H1 (cell line): Measurements from ENCODE around the gene SLC47A2. TPM values are rescaled to one million over a fixed set of nuclear protein-coding genes. Genes with fewer than 3 reads are reported as not detected.
A peak's percentile ranks its signal among the peaks of the same experiment; 100 is the strongest.

Experiments used
- CTCF ChIA-PET: fragments of 300-600 bp; sonication (Branson Sonifier 250); formaldehyde crosslinking; loops from one replicate; lab custom pipeline; 2021; ENCODE audit not compliant: partially characterized antibody; lab: Charles Lee
- POLR2A ChIA-PET: fragments of 300-600 bp; sonication (Branson Sonifier 250); formaldehyde crosslinking; loops from one replicate; lab custom pipeline; 2021; ENCODE audit warnings: inconsistent platforms; ENCODE audit not compliant: partially characterized antibody; lab: Charles Lee
- DNase-seq, 2 experiments: peaks; one replicate each; pipeline versions ENCODE4 v3.0.0 to v3.0.0-alpha.2; 2010 to 2022; ENCODE audit warnings: low spot score in 2 of 2, low read depth in 1 of 2, mixed read lengths in 1 of 2
- FAIRE-seq: peaks from 2 replicates; lab custom pipeline; 2011; peaks lifted over from hg19 to GRCh38; lab: Jason Lieb, UNC
- H2AFZ ChIP-seq: 2 replicates; pipeline ENCODE4 v1.8.1; 2012; ENCODE audit warnings: low read length, inconsistent platforms
- H2AK5ac ChIP-seq: 2 replicates; pipeline ENCODE4 v1.6.1; 2013; ENCODE audit warnings: low read depth, low read length
- H2BK120ac ChIP-seq: replicated peaks from 2 replicates; pipeline ENCODE3; 2013; ENCODE audit warnings: low read depth, low read length, inconsistent platforms
- H2BK12ac ChIP-seq: 2 replicates; pipeline ENCODE4 v1.6.1; 2013; ENCODE audit warnings: low read depth, low read length
- H2BK15ac ChIP-seq: 2 replicates; pipeline ENCODE4 v1.6.1; 2013; ENCODE audit warnings: low read length
- H2BK20ac ChIP-seq: 2 replicates; pipeline ENCODE4 v1.6.1; 2013; ENCODE audit warnings: low read length
- H2BK5ac ChIP-seq: 2 replicates; pipeline ENCODE4 v1.6.1; 2013; ENCODE audit warnings: low read depth, low read length
- H3K14ac ChIP-seq: 2 replicates; pipeline ENCODE4 v1.6.1; 2013; ENCODE audit warnings: inconsistent platforms; ENCODE audit not compliant: insufficient read length
- H3K18ac ChIP-seq: 2 replicates; pipeline ENCODE4 v1.6.1; 2013; ENCODE audit warnings: low read length; ENCODE audit errors: extremely low read depth
- H3K23ac ChIP-seq: 2 replicates; pipeline ENCODE4 v1.6.1; 2013; ENCODE audit warnings: inconsistent platforms; ENCODE audit not compliant: insufficient read length
- H3K23me2 ChIP-seq: 2 replicates; pipeline ENCODE4 v1.6.1; 2013; ENCODE audit warnings: low read depth, low read length
- H3K27ac ChIP-seq: 2 replicates; pipeline ENCODE4 v1.6.1; 2011; ENCODE audit warnings: low read depth, low read length, inconsistent platforms
- H3K27me3 ChIP-seq, 4 experiments: replicated peaks in 1 of 4; 1 replicate in 1 of 4; 2 replicates in 3 of 4; pipeline versions ENCODE4 v1.6.1 to v1.8.1; 2011 to 2013; ENCODE audit warnings: low read length in 3 of 4, mild to moderate bottlenecking in 3 of 4, inconsistent platforms in 2 of 4, mixed read lengths in 2 of 4, moderate library complexity in 1 of 4; ENCODE audit not compliant: control insufficient read depth in 3 of 4, insufficient read depth in 3 of 4; ENCODE audit errors: extremely low read depth in 1 of 4
- H3K36me3 ChIP-seq, 4 experiments: 2 replicates each; pipeline versions ENCODE4 v1.6.1 to v1.8.1; 2011 to 2013; ENCODE audit warnings: mild to moderate bottlenecking in 4 of 4, low read length in 3 of 4, moderate library complexity in 2 of 4, control low read depth in 1 of 4, inconsistent platforms in 1 of 4; ENCODE audit not compliant: insufficient read depth in 4 of 4, control insufficient read depth in 2 of 4
- H3K4ac ChIP-seq: replicated peaks from 2 replicates; pipeline ENCODE3; 2013; ENCODE audit warnings: low read length, low read depth, mixed read lengths, inconsistent platforms; ENCODE audit not compliant: insufficient read length
- H3K4me1 ChIP-seq, 4 experiments: replicated peaks in 1 of 4; 1 replicate in 1 of 4; 2 replicates in 3 of 4; pipeline versions ENCODE4 v1.6.1 to v1.8.1; 2011 to 2013; ENCODE audit warnings: low read length in 3 of 4, inconsistent platforms in 2 of 4, mixed read lengths in 1 of 4; ENCODE audit not compliant: insufficient read depth in 4 of 4, control insufficient read depth in 3 of 4
- H3K4me2 ChIP-seq, 2 experiments: 2 replicates each; pipeline versions ENCODE4 v1.6.1 to v1.8.1; 2011 to 2013; ENCODE audit warnings: low read depth in 2 of 2, low read length in 2 of 2, control low read depth in 1 of 2, inconsistent platforms in 1 of 2, mild to moderate bottlenecking in 1 of 2; ENCODE audit not compliant: insufficient read depth in 1 of 2
- H3K4me3 ChIP-seq, 4 experiments: fragments of 200-600, 300-600 bp in 1 of 4; sonication (generic), shearing (Covaris generic), sonication (Bioruptor Twin) in 1 of 4; 2 replicates each; pipeline versions ENCODE4 v1.5.1 to v1.8.1; 2011 to 2016; ENCODE audit warnings: low read length in 4 of 4, low read depth in 3 of 4, control low read depth in 2 of 4, inconsistent platforms in 2 of 4, mild to moderate bottlenecking in 2 of 4, mixed read lengths in 1 of 4, moderate library complexity in 1 of 4; ENCODE audit not compliant: insufficient read depth in 2 of 4; ENCODE audit errors: extremely low read depth in 1 of 4
- H3K56ac ChIP-seq: replicated peaks from 2 replicates; pipeline ENCODE3; 2013; ENCODE audit warnings: low read depth, mild to moderate bottlenecking, mixed read lengths, low read length, inconsistent platforms; ENCODE audit not compliant: insufficient read length
- H3K79me1 ChIP-seq: 2 replicates; pipeline ENCODE4 v1.6.1; 2013; ENCODE audit warnings: low read depth, low read length, control low read depth
- H3K79me2 ChIP-seq, 2 experiments: 2 replicates each; pipeline versions ENCODE4 v1.6.1 to v1.8.1; 2012 to 2013; ENCODE audit warnings: low read length in 2 of 2, mild to moderate bottlenecking in 2 of 2, inconsistent platforms in 1 of 2; ENCODE audit not compliant: insufficient read depth in 2 of 2, control insufficient read depth in 1 of 2
- H3K9ac ChIP-seq, 4 experiments: replicated peaks in 1 of 4; 1 replicate in 1 of 4; 2 replicates in 3 of 4; pipeline versions ENCODE4 v1.6.1 to v1.8.1; 2011 to 2013; ENCODE audit warnings: low read depth in 3 of 4, low read length in 3 of 4, control low read depth in 2 of 4, mild to moderate bottlenecking in 2 of 4, moderate library complexity in 2 of 4, inconsistent platforms in 1 of 4; ENCODE audit errors: extremely low read depth in 1 of 4
- H3K9me3 ChIP-seq, 2 experiments: 2 replicates each; pipeline versions ENCODE4 v1.6.1 to v1.8.1; 2012 to 2013; ENCODE audit warnings: mild to moderate bottlenecking in 2 of 2, moderate library complexity in 2 of 2, control low read depth in 1 of 2, inconsistent platforms in 1 of 2, low read depth in 1 of 2, low read length in 1 of 2, mixed read lengths in 1 of 2; ENCODE audit not compliant: insufficient read depth in 2 of 2
- H4K20me1 ChIP-seq, 2 experiments: replicated peaks in 1 of 2; 2 replicates each; pipeline versions ENCODE3 to v1.8.1; 2011 to 2013; ENCODE audit warnings: inconsistent platforms in 2 of 2, low read length in 2 of 2, mild to moderate bottlenecking in 1 of 2; ENCODE audit not compliant: insufficient read depth in 2 of 2, control insufficient read depth in 1 of 2
- H4K5ac ChIP-seq: 2 replicates; pipeline ENCODE4 v1.6.1; 2013; ENCODE audit warnings: low read length, low read depth, mixed read lengths, inconsistent platforms; ENCODE audit not compliant: insufficient read length
- H4K8ac ChIP-seq: 2 replicates; pipeline ENCODE4 v1.8.0; 2013; ENCODE audit warnings: mild to moderate bottlenecking, moderate library complexity, low read length, inconsistent platforms; ENCODE audit not compliant: insufficient read depth; ENCODE audit errors: extremely low read depth
- H4K91ac ChIP-seq: replicated peaks from 2 replicates; pipeline ENCODE3; 2013; ENCODE audit warnings: low read length, mixed read lengths, inconsistent platforms; ENCODE audit not compliant: insufficient read length
- JUN ChIP-seq: IDR thresholded peaks from 2 replicates; pipeline ENCODE4 v1.6.1; 2011; ENCODE audit warnings: low read depth, mild to moderate bottlenecking, improper control_type of control experiment, low read length
- PHF8 ChIP-seq: fragments of 200-600 bp; sonication (generic); conservative IDR thresholded peaks from 2 replicates; pipeline ENCODE4 v1.7.1; 2012; ENCODE audit warnings: low read depth, mild to moderate bottlenecking, inconsistent platforms, low read length, moderate library complexity
- RBBP5 ChIP-seq: IDR thresholded peaks from 2 replicates; pipeline ENCODE4 v1.7.1; 2012; ENCODE audit warnings: low read depth, mild to moderate bottlenecking, inconsistent platforms, low read length, moderate library complexity, borderline replicate concordance
- WGBS, 2 experiments: shearing (Covaris generic) in 1 of 2; methylation state at CpG; one replicate each; pipeline versions ENCODE4 v1.1.6 to v1.1.7; 2013 to 2015; ENCODE audit warnings: low lambda C conversion rate in 2 of 2, mixed read lengths in 2 of 2, inconsistent platforms in 1 of 2, low coverage in 1 of 2, missing lambda C conversion rate in 1 of 2; ENCODE audit not compliant: insufficient replicate concordance in 2 of 2, insufficient coverage in 1 of 2, insufficient read length in 1 of 2; ENCODE audit errors: extremely low coverage in 1 of 2, missing lambda C conversion rate in 1 of 2; 5-methylcytosine and 5-hydroxymethylcytosine counted together
- polyA plus RNA-seq, 7 experiments: library from polyadenylated mRNA; depleted of rRNA in 3 of 7; stranded (reverse) in 5 of 7; unstranded in 2 of 7; fragments of >200 nt in 5 of 7; fragments of 200-250 nt in 2 of 7; gene quantifications; 1 replicate in 5 of 7; 2 replicates in 1 of 7; 4 replicates in 1 of 7; pipeline versions ENCODE4 v1.2.1 to v1.2.3, GENCODE V29; 2011 to 2013; ENCODE audit warnings: missing spikeins in 2 of 7, mixed read lengths in 2 of 7
- total RNA-seq: library from RNA; stranded (reverse); fragmentation: NEBNext Ultra II Directional; extraction: Animal tissue kit (Norgen Biotek cat#: 25700); gene quantifications from 2 replicates; pipeline ENCODE4 v1.2.1, GENCODE V29; 2021
- TF ChIP-seq, protein P1 (sequence below): IDR thresholded peaks from 2 replicates; pipeline ENCODE4 v1.6.1; 2011; ENCODE audit warnings: low read depth, mild to moderate bottlenecking, low read length; ENCODE audit not compliant: insufficient read depth

Gene SLC47A2
- total and polyA plus RNA-seq, 2 of the 8 experiments (the other 6 are each of a cell fraction or from before 2014, with no cell fraction given), result not detected

GRCh38 chr17:19650826-19651225 lies 65.6 kb downstream of the SLC47A2 start:
- Histone ChIP-seq H3K4me3 (no peak overlapping the region), H3K27ac (no peak overlapping the region), H3K56ac (no peak overlapping the region), H4K20me1 (peaks cover 0 to 2% of the 10 kb centered on the region in 2 experiments), H3K4ac (no peak overlapping the region), H3K79me2 (peaks cover 10 to 46% of the 10 kb centered on the region in 2 experiments), H2AK5ac (no peak overlapping the region), H3K23me2 (peaks cover 11% of the 10 kb centered on the region), H3K23ac (no peak overlapping the region), H3K18ac (no peak overlapping the region), H3K14ac (no peak overlapping the region), H3K9me3 (peaks cover 4 to 20% of the 10 kb centered on the region in 2 experiments; a peak in 3 of 4 replicates), H2BK20ac (no peak overlapping the region), H3K9ac (no peak overlapping the region), H2BK120ac (no peak overlapping the region), H3K4me2 (peak overlapping the region in 1 of 2 experiments; percentile 25; a peak in 1 of 4 replicates), H2BK5ac (no peak overlapping the region), H4K5ac (no peak overlapping the region), H2BK15ac (no peak overlapping the region), H2BK12ac (no peak overlapping the region), H4K8ac (no peak overlapping the region), H3K79me1 (peaks cover 3% of the 10 kb centered on the region; the same call in 1 of the 2 replicates), H3K36me3 (peaks cover 4 to 28% (median 17%) of the 10 kb centered on the region in 4 experiments; a peak in 7 of 8 replicates), H3K27me3 (peaks cover 0 to 2% (median 0%) of the 10 kb centered on the region in 4 experiments; a peak in 2 of 7 replicates), H4K91ac (no peak overlapping the region), H3K4me1 (peaks cover 6 to 14% (median 10%) of the 10 kb centered on the region in 4 experiments), H2AFZ (no peak overlapping the region)
- WGBS, 2 experiments, result 95% methylated on average over 1 of the region's 1 CpG; no CpG with 5 or more reads in 1 of the 2 experiments
- no peak for DNase-seq
- ChIA-PET POLR2A (interaction anchor here (1.0 kb wide), 1 partner anchor 12 kb away, joined by 3 read pairs; no protein-coding TSS in a partner anchor), CTCF (interaction anchor here (1.3 kb wide), 1 partner anchor 203 kb away, joined by 3 read pairs; no protein-coding TSS in a partner anchor)
- FAIRE-seq, result no peak
- TF ChIP-seq, protein P1, sequence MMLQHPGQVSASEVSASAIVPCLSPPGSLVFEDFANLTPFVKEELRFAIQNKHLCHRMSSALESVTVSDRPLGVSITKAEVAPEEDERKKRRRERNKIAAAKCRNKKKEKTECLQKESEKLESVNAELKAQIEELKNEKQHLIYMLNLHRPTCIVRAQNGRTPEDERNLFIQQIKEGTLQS, result no peak
- TF ChIP-seq PHF8 (no peak), RBBP5 (no peak), JUN (no peak)
